GM18909 (cell line): ENCODE results near the gene SORBS2.
"Not testable (repeated sequence)": the region's sequence is repeated elsewhere in the genome, so short reads cannot be mapped to it uniquely, and the experiment has no call there.

ENCODE experiments used
- ATAC-seq: cut with Tn5 transposase; IDR thresholded peaks from one replicate; pipeline ENCODE4 v1.9.1; 2021; ENCODE audit warnings: mild to moderate bottlenecking; ENCODE audit not compliant: unreplicated experiment, poor library complexity

Gene SORBS2, protein sequence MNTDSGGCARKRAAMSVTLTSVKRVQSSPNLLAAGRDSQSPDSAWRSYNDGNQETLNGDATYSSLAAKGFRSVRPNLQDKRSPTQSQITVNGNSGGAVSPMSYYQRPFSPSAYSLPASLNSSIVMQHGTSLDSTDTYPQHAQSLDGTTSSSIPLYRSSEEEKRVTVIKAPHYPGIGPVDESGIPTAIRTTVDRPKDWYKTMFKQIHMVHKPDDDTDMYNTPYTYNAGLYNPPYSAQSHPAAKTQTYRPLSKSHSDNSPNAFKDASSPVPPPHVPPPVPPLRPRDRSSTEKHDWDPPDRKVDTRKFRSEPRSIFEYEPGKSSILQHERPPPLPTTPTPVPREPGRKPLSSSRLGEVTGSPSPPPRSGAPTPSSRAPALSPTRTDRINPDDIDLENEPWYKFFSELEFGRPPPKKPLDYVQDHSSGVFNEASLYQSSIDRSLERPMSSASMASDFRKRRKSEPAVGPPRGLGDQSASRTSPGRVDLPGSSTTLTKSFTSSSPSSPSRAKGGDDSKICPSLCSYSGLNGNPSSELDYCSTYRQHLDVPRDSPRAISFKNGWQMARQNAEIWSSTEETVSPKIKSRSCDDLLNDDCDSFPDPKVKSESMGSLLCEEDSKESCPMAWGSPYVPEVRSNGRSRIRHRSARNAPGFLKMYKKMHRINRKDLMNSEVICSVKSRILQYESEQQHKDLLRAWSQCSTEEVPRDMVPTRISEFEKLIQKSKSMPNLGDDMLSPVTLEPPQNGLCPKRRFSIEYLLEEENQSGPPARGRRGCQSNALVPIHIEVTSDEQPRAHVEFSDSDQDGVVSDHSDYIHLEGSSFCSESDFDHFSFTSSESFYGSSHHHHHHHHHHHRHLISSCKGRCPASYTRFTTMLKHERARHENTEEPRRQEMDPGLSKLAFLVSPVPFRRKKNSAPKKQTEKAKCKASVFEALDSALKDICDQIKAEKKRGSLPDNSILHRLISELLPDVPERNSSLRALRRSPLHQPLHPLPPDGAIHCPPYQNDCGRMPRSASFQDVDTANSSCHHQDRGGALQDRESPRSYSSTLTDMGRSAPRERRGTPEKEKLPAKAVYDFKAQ (N-terminal part only)

DNA sequence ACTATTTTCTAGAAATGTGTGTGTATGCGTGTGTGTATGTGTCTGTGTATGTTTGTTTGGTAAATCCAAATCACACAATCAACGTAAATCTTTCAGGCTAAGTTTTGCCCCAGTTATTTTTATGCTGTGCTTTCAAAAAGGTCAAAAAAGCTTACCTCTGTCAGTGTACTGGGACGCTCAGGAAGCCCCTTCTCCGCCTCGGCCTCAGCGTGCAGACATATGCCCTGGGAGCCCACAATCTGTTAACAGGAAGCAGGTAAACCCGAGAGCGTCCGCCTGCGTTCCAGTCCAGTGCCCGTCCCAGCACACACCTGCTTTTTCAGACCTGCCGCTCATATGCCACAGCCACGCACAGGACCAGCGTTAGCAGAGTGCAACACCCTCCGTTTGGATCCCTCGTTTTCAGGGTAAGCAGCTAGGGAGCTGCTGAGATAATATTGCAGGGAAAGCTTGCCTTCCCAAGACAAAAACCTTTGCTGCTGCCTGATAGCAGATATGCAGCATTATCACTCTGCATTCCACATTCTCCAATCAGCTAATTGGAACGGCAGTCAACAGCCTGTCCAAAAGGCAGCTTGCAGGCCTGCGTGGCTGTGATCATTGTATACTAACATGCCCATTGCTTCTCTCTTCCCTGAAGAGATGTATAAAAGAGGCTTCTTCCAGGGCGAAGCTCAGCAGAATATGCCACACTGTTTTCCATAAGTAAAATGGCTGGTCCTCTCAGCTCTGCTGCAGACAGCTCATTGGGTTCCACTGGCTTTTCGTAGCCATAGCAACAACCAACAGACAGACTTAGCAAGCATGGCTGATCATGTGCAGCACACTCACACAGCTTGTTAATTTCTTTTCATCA, at the start of gene SORBS2:
SORBS2 (minus strand) TSS at position 686 of the 856 bp plus-strand sequence. CDS start 121,623 bp downstream, outside the sequence.
- ATAC-seq: peak; percentile 90

GRCh38 chr4:185859111-185859510, 47.1 kb upstream of the SORBS2 start:
- ATAC-seq: no peak

DNA sequence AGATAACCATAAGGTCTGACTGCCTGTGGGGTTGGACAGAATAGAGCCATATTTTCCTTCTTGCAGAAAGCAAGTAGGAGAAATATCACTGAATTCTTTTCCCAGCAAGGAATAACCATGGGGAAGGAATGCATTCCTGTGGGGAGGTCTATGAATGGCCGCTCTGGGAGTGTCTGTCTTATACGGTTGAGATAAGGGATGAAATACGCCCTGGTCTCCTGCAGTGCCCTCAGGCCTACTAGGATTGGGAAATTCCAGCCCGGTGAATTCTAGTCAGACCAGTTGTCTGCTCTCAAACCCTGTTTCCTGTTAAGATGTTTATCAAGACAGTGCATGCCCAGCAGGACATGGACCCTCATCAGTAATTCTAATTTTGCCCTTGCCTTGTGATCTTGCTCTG, 45.6 kb upstream of the SORBS2 start:
- not testable (repeated sequence) for ATAC-seq

DNA sequence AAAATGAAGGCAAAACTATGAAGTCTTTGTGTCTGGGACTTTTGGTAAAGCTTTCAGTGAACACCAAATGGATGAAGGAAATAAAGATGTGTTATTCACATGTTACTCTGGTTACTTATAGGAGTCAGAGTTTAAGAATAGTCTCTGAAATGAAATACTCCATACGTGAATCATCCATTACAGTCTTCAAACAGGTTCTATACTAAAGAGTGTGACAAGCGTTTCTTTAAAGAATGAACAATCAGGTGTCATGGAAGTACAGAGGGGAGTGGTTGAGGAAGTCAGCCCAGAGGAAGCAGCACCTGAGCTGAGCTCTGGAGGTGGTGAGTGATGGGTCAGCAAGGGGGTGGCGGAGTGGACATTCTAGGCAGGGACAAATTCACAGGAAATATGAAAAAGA, 41.8 kb upstream of the SORBS2 start:
- no peak for ATAC-seq

- no peak for ATAC-seq
Measured at GRCh38 chr4:185852961-185853360, 41.0 kb upstream of the SORBS2 start.

DNA sequence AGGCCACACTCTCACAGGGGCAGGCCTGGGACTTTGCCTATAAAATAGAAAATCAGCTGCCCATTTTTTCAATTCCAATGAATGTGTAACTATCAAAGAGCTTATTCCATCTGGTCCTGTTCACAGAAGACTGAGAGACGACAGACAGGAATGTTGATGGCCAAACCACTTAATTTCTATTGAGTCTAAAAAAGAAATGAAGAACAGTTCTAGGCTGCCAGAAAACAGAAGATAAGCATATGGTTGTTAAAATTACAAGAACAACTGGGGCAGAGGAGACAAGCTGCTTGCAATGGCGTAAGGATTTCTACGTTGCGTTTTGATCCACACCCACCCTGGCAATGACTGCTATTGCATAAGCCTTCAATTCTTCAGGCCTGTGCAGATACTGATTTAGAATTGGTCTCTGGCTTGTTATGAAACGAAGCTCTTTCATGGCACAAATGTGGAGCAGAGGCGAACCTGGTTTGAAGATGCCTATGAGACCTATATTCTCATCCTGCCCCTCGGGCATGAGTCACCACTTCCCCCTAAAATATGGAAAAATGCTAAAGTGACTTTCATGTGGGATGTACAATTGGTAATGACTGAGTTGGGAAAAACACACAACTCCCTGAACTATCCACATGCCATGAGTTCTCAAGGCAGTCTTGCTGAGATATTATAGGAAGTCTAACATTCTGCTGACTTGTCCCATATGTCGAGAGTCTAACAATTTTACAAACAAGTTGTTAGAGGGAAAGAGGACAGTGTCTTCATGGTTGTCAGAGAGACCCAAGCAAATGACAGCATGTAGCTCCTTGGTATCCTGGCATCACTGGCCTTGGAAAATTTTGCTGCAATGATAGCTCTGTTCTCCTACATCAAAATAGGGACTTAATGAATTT, 37.9 kb upstream of the SORBS2 start:
- no peak for ATAC-seq

DNA sequence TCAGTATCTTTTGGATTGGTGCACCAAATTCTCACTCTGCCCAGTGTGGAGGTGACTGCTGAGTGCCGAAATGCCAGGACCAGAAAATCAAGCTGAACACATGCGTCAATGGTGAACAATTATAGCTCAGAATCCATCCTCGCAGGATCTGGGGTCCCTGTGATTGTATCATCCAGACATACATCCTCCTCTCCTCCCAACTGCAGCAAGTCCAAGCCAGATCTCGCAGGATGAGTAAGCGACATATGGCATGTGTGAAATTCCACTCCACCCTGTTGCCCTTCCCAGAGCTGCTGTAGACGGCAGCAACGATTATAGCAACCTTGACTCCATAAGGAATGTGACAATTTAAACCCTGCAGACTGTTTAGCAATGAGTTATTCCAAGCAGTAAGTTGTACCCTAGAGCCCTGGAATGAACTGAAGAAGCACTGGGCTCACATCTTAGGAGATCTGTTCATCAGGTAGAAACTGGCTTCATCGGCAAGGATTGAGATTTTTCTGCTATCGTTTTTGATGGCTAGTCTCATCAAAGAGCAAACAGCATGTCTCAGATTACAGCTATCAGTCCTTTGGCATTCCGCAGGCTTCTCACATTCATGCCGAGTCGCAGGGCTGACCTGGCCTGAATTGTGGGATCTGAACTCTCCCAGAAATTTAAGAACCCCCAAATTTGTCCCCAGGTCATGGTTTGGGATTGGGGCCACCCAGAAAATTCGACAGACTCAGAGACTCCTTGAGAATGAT, 35.5 kb upstream of the SORBS2 start:
- ATAC-seq: no peak

- ATAC-seq: no peak
Measured at GRCh38 chr4:185846505-185847150, 34.6 kb upstream of the SORBS2 start.

DNA sequence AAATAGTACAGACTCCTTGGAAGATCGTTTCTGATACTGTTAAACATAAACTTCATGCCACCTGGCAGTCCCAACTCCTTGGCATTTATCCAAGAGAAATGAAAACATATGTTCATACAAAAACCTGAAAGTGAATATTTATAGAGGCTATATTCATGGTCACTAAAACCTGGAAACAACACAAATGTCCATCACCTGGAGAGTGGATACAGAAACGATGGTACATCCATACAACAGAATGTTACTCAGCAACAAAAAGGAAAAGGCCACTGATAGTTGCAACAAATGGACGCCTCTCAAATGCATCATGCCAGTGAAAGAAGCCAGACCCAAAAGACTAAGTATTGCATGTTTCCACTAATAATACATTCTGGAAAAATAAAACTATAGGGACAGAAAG, 34.0 kb upstream of the SORBS2 start:
- ATAC-seq: no peak

DNA sequence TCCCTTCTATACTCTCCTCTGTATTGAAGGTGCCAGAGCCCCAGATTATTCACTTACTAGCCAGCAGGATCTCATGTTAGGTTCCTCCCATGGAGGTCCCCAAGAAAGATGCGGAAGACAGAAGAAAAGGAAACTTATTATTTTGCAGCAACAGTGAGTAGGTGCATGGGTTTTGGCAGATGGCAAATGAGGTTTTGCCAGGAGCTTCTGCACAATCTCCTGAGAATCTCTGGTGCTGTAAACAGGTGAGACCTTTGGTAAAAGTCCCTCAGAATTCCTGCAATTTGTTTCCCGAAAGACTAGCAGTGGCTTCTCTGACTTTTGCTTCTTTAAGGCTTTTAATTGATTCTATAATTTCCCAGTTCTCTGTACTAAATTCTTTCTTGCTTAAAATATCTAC, 29.5 kb upstream of the SORBS2 start:
- ATAC-seq: no peak

GRCh38 chr4:185840953-185841352, 29.0 kb upstream of the SORBS2 start:
- ATAC-seq: no peak

GRCh38 chr4:185840201-185840600, 28.2 kb upstream of the SORBS2 start:
- ATAC-seq: no peak

DNA sequence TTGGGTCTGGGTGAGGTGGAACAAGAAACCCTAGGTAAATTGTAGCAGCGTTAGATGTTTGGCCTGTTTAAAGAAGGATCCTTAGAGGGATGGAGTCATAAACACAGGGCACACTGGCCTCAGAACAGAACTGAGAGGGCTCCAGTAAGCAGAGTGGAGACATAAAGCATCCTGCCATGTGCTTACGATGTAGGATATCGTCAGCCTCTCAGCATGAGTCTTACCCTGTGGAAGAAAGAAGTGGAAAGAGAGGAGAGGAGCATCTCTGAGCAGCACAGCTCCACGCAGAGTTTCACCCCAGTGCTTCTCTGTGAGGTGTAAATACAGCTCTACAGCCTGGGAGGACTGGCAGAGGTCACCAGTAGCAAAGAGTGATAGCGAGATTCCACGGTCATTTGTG, 27.8 kb upstream of the SORBS2 start:
- ATAC-seq: no peak

GRCh38 chr4:185839194-185839712, 27.3 kb upstream of the SORBS2 start:
- ATAC-seq: no peak

GRCh38 chr4:185838514-185839193, 26.7 kb upstream of the SORBS2 start:
- ATAC-seq: no peak

DNA sequence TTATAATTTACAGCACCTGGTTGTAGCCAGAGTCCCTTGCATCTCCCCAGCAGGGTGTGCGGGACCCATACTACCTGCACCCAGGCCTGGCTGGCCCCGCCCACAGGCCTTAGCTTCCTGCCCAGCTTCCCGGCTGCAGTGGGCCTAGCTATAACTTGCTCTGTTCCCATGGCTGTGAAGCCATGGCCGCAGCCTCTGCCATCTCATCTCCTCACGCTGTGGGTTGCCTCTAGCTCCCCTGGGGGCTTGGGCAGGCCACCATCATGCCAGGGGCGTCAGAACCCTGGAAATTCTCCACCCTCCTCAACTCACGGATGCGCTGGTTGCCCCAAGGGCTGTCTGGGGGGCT, 26.1 kb upstream of the SORBS2 start:
- no peak for ATAC-seq

DNA sequence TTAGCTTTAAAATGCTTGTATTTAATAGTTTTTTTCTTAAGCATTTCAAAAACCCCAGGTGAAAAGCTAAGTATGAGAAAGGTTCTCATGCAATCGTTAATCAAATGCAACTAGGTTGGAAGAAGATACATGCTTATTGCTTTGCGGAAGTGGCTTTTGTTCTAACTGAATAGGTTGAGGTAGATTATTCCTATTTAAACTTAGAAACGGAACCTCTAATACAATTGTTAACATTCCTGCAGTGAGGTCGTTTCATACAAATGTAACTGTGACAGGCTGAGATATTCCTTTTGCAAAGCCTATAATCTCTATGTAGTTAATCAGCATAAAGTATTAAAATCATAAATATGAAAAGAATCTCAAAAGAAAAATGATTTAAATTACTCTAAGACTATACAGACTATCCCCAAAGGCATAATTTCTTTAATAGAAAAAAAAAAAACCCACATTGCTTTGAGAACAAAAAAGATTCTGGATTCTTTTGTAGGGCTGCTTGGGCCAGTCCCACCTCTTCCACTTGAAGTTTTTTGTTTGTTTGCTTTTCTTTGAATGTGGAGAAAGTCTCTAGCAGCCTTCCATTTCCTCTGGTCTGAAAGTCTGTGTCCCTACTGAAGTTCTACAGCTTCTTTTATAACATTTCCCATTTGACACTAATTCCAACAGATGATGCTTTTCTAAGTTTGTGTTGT, 25.6 kb upstream of the SORBS2 start:
- ATAC-seq: no peak
